ENCODE measurements around the gene HTT-AS. TPM values are rescaled to one million over a fixed set of nuclear protein-coding genes. Genes with fewer than 3 reads are reported as not detected.

Gene HTT-AS
- total RNA-seq, 2 experiments from 2014 or later = not detected

- Mint-ChIP-seq H3K9me3 (no peaks in the 10 kb centered on the region), H3K27me3 (peaks cover 12% of the 10 kb centered on the region), H3K4me3 (peak overlapping the region; percentile 48), H3K4me1 (ENCODE audit: low read depth) (peaks cover 31% of the 10 kb centered on the region), H3K36me3 (ENCODE audit: low read depth) (no peaks in the 10 kb centered on the region), H3K27ac (no peak overlapping the region)
- ChIA-PET CTCF (interaction anchor here (0.7 to 3.5 kb wide), 12 partner anchors 9 to 256 kb away, joined by 3 to 14 read pairs (median 4); partner anchors contain the start of genes GRK4 and NOP14), POLR2A (interaction anchor here (2.3 kb wide), 1 partner anchor 76 kb away, joined by 8 read pairs; no protein-coding TSS in a partner anchor)
- ATAC-seq (peak; percentile 8), DNase-seq (peak; percentile 39)
- intact Hi-C loops (cut with micrococcal nuclease) = loop anchor here (5.0 kb wide), 1 partner anchor 61 kb away; no protein-coding TSS in a partner anchor
- TF ChIP-seq, protein P1, sequence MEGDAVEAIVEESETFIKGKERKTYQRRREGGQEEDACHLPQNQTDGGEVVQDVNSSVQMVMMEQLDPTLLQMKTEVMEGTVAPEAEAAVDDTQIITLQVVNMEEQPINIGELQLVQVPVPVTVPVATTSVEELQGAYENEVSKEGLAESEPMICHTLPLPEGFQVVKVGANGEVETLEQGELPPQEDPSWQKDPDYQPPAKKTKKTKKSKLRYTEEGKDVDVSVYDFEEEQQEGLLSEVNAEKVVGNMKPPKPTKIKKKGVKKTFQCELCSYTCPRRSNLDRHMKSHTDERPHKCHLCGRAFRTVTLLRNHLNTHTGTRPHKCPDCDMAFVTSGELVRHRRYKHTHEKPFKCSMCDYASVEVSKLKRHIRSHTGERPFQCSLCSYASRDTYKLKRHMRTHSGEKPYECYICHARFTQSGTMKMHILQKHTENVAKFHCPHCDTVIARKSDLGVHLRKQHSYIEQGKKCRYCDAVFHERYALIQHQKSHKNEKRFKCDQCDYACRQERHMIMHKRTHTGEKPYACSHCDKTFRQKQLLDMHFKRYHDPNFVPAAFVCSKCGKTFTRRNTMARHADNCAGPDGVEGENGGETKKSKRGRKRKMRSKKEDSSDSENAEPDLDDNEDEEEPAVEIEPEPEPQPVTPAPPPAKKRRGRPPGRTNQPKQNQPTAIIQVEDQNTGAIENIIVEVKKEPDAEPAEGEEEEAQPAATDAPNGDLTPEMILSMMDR (IDR thresholded peaks at IDR 0.05) = no peak
Observed at GRCh38 chr4:3037957-3038461, 36.3 kb downstream of the HTT-AS start.

- Mint-ChIP-seq H3K36me3 (ENCODE audit: low read depth) (no peaks in the 10 kb centered on the region), H3K9me3 (no peaks in the 10 kb centered on the region), H3K4me3 (no peak overlapping the region), H3K27ac (no peak overlapping the region), H3K27me3 (peaks cover 12% of the 10 kb centered on the region), H3K4me1 (ENCODE audit: low read depth) (peaks cover 22% of the 10 kb centered on the region)
- POLR2A ChIA-PET = no interaction called here
- ATAC-seq (no peak), DNase-seq (no peak)
- CTCF ChIA-PET = interaction anchor here (0.7 to 3.5 kb wide), 8 partner anchors 16 to 71 kb away, joined by 3 to 14 read pairs (median 4); no protein-coding TSS in a partner anchor
- TF ChIP-seq, protein P1 (IDR thresholded peaks at IDR 0.05) = no peak
- intact Hi-C loops (cut with micrococcal nuclease) = loop anchor here (5.0 kb wide), 1 partner anchor 59 kb away; no protein-coding TSS in a partner anchor
Observed at GRCh38 chr4:3036131-3036952, 38.0 kb downstream of the HTT-AS start.

GRCh38 chr4:3035674-3036073 lies 38.7 kb downstream of the HTT-AS start:
- H3K9me3 Mint-ChIP-seq = no peaks in the 10 kb centered on the region
- H3K36me3 Mint-ChIP-seq (ENCODE audit: low read depth) = no peaks in the 10 kb centered on the region
- H3K4me3 Mint-ChIP-seq = no peak overlapping the region
- TF ChIP-seq, protein P1 (IDR thresholded peaks at IDR 0.05) = no peak
- CTCF ChIA-PET = interaction anchor here (0.7 kb wide), 1 partner anchor 58 kb away, joined by 3 read pairs; no protein-coding TSS in a partner anchor
- H3K4me1 Mint-ChIP-seq (ENCODE audit: low read depth) = peaks cover 20% of the 10 kb centered on the region
- ATAC-seq (no peak), DNase-seq (no peak)
- intact Hi-C loops (cut with micrococcal nuclease) = loop anchor here (5.0 kb wide), 1 partner anchor 58 kb away; no protein-coding TSS in a partner anchor
- H3K27ac Mint-ChIP-seq = no peak overlapping the region
- H3K27me3 Mint-ChIP-seq = peaks cover 12% of the 10 kb centered on the region
- POLR2A ChIA-PET = no interaction called here

DNA sequence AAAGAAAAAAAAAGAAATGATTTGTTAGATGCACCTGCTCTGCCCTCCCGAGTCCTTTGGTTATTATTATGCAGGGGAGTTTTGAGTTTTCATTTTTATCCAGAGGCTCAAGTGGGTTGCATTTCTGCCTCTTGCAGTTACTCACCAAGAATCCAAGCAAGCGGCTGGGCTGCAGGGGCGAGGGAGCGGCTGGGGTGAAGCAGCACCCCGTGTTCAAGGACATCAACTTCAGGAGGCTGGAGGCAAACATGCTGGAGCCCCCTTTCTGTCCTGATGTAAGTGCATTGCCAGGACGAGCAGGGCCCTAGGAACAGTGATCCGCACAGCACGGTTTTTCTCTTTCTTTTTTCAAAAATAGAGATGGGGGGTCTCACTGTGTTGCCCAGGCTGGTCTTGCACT lies 39.1 kb downstream of the HTT-AS start:
- DNase-seq (no peak), ATAC-seq (no peak)
- peaks cover 17% of the 10 kb centered on the region for H3K4me1 Mint-ChIP-seq (ENCODE audit: low read depth)
- TF ChIP-seq, protein P1 (IDR thresholded peaks at IDR 0.05) = no peak
- intact Hi-C loops (cut with micrococcal nuclease) = loop anchor here (5.0 kb wide), 1 partner anchor 58 kb away; no protein-coding TSS in a partner anchor
- peaks cover 12% of the 10 kb centered on the region for H3K27me3 Mint-ChIP-seq
- H3K27ac Mint-ChIP-seq = no peak overlapping the region
- no peaks in the 10 kb centered on the region for H3K9me3 Mint-ChIP-seq
- H3K36me3 Mint-ChIP-seq (ENCODE audit: low read depth) = no peaks in the 10 kb centered on the region
- ChIA-PET CTCF (interaction anchor here (3.3 kb wide), 1 partner anchor 57 kb away, joined by 16 read pairs; no protein-coding TSS in a partner anchor), POLR2A (no interaction called here)
- H3K4me3 Mint-ChIP-seq = no peak overlapping the region
